Left renal cortex interstitium (tissue), 4 donors: ENCODE measurements around the gene TMEM221. TPM values are rescaled to one million over a fixed set of nuclear protein-coding genes. Genes with fewer than 3 reads are reported as not detected.

Experiments used
- DNase-seq, 4 donors: peaks; one replicate each; pipeline ENCODE4 v3.0.0-alpha.2; 2013; ENCODE audit warnings: low read depth in 4 of 4, low spot score in 2 of 4, missing footprints in 1 of 4
- polyA plus RNA-seq, 4 donors: library from polyadenylated mRNA; unstranded; fragments of 120-200 nt; gene quantifications; one replicate each; pipeline ENCODE4 v1.2.1, GENCODE V29; 2013; ENCODE audit not compliant: insufficient read length in 4 of 4

TMEM221 gene
- polyA plus RNA-seq, 4 donors: 2.4 to 3.9 (median 3.3) TPM

GRCh38 chr19:17447704-17448130 is 751 bp downstream of the TMEM221 start:
- DNase-seq: no peak

DNA sequence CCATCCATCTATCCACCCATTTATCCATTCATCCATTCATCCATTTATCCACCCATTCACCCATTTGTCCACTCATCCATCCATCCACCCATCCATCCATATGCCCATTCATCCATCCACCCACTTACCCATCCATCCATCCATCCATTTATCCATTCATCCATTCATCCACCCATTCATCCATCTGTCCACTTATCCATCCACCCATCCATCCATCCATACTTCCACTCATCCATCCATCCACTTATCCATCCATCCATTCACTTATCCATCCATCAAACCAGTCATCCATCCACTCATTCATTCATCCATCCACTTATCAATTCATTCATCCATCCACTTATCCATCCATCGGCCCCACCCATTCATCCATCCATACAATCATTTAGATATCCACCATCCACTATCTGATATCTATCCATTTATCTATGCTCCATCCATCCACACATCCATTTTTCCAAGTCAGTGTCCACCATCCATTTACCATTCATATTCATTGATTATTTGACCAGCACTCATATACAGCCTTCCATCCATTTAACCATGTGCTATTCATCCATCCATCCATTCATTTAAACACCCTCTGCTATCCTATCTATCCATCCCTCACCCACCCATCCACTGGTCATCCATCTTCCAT is 2.8 kb downstream of the TMEM221 start:
- no peak for DNase-seq

DNA sequence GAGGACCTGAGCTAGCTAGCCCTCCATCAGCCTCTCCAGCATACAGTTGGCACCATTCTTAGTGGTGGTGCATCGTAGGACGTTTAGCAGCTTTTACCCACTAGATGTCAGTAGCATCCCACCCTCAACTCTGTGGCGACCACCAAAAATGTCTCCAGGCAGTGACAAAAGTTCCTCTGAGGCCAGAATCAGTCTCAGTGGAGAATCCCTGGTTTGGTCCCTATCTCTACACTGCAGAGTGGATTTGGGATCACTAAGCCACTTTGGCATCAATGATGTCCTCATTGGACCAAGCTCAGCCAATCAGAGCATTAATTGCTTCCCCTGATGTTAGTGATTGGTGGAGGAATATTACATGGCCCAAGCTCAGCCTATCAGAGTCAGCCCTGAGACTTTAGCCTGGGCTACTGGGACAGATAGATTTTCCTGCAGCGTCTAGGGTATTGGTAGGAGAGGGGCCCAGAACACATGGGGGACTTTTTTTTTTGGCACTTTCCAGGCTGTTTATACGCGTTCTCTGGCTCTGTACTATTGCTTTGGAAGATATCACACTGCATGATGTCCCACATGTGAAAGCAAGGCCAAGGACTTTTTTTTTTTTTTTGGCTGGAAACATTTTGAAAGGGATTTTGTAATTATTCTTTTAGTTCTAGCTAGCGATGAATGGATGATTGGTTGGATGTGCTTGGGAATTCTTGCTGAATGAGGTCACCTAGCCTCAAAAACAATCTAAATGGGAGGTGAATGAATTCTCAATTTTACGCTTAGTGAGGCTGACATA is 7.0 kb downstream of the TMEM221 start:
- no peak for DNase-seq

GRCh38 chr19:17436874-17437267 is 11.6 kb downstream of the TMEM221 start:
- no peak for DNase-seq

- DNase-seq: no peak
Measured at GRCh38 chr19:17436094-17436873, 12.2 kb downstream of the TMEM221 start.

DNA sequence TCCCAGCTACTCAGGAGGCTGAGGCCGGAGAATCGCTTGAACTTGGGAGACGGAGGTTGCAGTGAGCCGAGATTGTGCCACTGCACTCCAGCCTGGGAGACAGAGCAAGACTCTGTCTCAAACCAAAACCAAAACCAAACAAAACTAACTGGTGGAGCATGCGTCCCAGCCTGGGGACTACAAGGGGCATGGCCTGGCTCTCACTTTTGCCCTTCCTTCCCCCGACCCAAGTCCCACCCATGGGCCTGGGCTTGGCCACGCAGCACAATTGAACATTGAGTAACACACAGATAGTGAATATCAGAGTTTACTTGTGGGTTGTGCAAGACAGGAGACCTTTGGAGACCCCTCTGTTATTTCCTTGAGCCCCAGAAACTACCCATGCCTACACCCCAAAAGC is 13.2 kb downstream of the TMEM221 start:
- no peak for DNase-seq

- DNase-seq: no peak
Measured at GRCh38 chr19:17431417-17431816, 17.1 kb downstream of the TMEM221 start.

GRCh38 chr19:17429641-17430113 is 18.8 kb downstream of the TMEM221 start:
- DNase-seq: no peak

GRCh38 chr19:17424743-17425365 is 23.6 kb downstream of the TMEM221 start:
- DNase-seq: no peak

DNA sequence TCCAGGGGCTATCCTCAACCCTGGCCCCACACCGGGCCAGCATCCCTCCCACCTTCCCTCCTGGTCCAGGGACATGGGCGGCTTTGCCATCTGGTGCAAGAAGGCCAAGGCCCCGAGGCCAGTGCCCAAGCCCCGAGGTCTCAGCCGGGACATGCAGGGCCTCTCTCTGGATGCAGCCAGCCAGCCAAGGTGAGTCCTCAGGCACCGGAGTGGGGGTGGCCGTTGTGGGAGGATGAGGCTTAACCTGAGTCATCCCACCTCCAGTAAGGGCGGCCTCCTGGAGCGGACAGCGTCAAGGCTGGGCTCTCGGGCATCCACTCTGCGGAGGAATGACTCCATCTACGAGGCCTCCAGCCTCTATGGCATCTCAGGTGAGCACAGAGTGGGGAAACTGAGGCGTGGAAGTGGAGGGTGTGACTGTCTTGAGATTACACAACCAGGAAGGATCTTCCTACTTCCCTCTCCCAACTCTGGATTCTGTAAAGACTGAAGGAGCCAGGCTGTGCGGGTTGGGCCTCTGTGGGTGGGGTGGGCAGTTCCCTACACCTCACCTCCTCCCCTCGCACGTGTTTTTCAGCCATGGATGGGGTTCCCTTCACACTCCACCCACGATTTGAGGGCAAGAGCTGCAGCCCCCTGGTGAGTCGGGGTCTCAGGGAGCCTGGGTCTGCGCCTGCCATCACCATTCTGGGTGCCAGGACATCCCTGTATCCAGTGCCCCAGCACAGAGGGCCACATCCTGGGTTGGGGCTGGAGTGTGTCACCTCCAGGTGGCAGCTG is 24.8 kb downstream of the TMEM221 start:
- DNase-seq: no peak

- DNase-seq: no peak
Measured at GRCh38 chr19:17421942-17422341, 26.5 kb downstream of the TMEM221 start.

- DNase-seq: no peak
Measured at GRCh38 chr19:17420475-17420924, 28.0 kb downstream of the TMEM221 start.

- peak; percentile 95 to 99 (median 98) for DNase-seq
Measured at GRCh38 chr19:17419621-17420474, 28.6 kb downstream of the TMEM221 start, which contains the start of gene MVB12A. MVB12A (plus strand) TSS chr19:17420047; CDS start chr19:17420136, 89 bp downstream.

- DNase-seq: no peak
Measured at GRCh38 chr19:17419154-17419620, 29.3 kb downstream of the TMEM221 start.

GRCh38 chr19:17418710-17419109 is 29.8 kb downstream of the TMEM221 start:
- DNase-seq: no peak

DNA sequence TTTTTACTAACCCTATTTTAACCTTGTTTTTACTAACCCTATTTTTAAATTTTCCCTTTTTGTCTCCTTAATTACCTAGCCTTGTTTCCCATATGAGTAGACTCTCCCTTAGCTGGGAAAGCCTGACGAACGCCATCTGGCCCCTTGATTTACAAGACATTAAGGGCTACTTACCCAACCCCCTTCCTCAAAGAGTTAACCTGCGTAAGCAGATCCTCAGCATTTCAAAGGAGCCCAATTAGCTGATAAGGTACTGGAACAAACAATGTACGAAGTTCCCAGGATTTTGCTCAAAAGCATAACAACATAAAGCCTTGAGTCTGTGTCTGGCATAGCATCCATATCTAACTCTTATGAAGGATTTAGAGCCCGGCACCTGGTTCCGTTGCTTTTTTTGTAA is 33.3 kb downstream of the TMEM221 start:
- DNase-seq: no peak

DNA sequence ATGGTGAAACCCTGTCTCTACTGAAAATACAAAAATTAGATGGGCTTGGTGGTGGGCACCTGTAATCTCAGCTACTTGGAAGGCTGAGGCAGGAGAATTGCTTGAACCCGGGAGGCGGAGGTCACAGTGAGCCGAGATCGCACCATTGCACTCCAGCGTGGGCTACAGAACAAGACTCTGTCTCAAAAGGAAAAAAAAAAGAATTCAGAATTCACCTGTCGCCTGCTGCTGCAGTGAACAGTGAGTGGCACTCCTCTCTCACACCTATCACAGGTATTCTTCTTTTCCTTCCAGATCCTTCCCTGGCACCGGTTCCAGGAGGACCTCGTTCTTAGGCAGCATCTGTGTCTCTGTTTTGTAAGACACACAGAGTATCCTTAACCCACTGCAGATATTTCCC is 34.4 kb downstream of the TMEM221 start:
- no peak for DNase-seq

GRCh38 chr19:17411801-17412200 is 36.7 kb downstream of the TMEM221 start:
- DNase-seq: no peak

GRCh38 chr19:17409990-17410389 is 38.5 kb downstream of the TMEM221 start:
- no peak for DNase-seq
